Naive thymus-derived CD4-positive, alpha-beta T cell (primary cell): Measurements from ENCODE around the gene MBNL2. TPM values are rescaled to one million over a fixed set of nuclear protein-coding genes. Genes with fewer than 3 reads are reported as not detected.

ENCODE experiments used
- ATAC-seq: fragments of 150-1000 bp; cut with Tn5 transposase; 2 replicates; pipeline ENCODE4 v1.10.0; 2021; ENCODE audit warnings: mild to moderate bottlenecking, moderate library complexity
- CTCF ChIA-PET: fragments of 350-600 bp; sonication (Branson Sonifier 250); formaldehyde crosslinking; loops from one replicate; lab custom pipeline; 2021; ENCODE audit warnings: antibody characterized with exemption; lab: Charles Lee
- POLR2A ChIA-PET: fragments of 350-600 bp; sonication (Branson Sonifier 250); formaldehyde crosslinking; loops from one replicate; lab custom pipeline; 2021; ENCODE audit warnings: antibody characterized with exemption, inconsistent platforms; lab: Charles Lee
- DNase-seq, 9 donors: peaks; one replicate each; pipeline versions ENCODE4 v3.0.0 to v3.0.0-alpha.2; 2020 to 2022; ENCODE audit warnings: mixed read lengths in 1 of 9
- H3K27ac ChIP-seq: one replicate; pipeline ENCODE4 v1.7.0; 2013; ENCODE audit warnings: mild to moderate bottlenecking, low read depth, low read length, moderate library complexity
- H3K27me3 ChIP-seq, 2 donors: one replicate each; pipeline ENCODE4 v1.7.0; 2013; ENCODE audit warnings: low read length in 2 of 2, mild to moderate bottlenecking in 2 of 2, moderate library complexity in 2 of 2; ENCODE audit not compliant: control insufficient read depth in 2 of 2, insufficient read depth in 2 of 2
- H3K36me3 ChIP-seq, 3 experiments: 1 replicate in 2 of 3; 2 replicates in 1 of 3; pipeline ENCODE4 v1.7.0; 2013; ENCODE audit warnings: low read length in 3 of 3, mild to moderate bottlenecking in 3 of 3, moderate library complexity in 1 of 3; ENCODE audit not compliant: insufficient read depth in 3 of 3, control insufficient read depth in 2 of 3
- H3K4me1 ChIP-seq, 2 donors: one replicate each; pipeline ENCODE4 v1.7.0; 2013; ENCODE audit warnings: low read length in 2 of 2, mild to moderate bottlenecking in 2 of 2, moderate library complexity in 1 of 2; ENCODE audit not compliant: control insufficient read depth in 2 of 2, insufficient read depth in 2 of 2
- H3K4me3 ChIP-seq: 2 replicates; pipeline ENCODE4 v1.7.0; 2013; ENCODE audit warnings: mild to moderate bottlenecking, low read length
- H3K9me3 ChIP-seq, 3 experiments: 1 replicate in 2 of 3; 2 replicates in 1 of 3; pipeline ENCODE4 v1.7.0; 2013; ENCODE audit warnings: low read length in 3 of 3; ENCODE audit not compliant: control insufficient read depth in 2 of 3
- H3K27ac Mint-ChIP-seq, 9 donors: one replicate each; pipeline ENCODE4 v1.8.0; 2020 to 2022; ENCODE audit warnings: mixed read lengths in 9 of 9, mild to moderate bottlenecking in 8 of 9, moderate library complexity in 5 of 9, inconsistent platforms in 2 of 9
- H3K27me3 Mint-ChIP-seq, 5 donors: one replicate each; pipeline ENCODE4 v1.8.0; 2021 to 2022; ENCODE audit warnings: mixed read lengths in 5 of 5, mild to moderate bottlenecking in 1 of 5
- H3K36me3 Mint-ChIP-seq, 5 donors: one replicate each; pipeline ENCODE4 v1.8.0; 2020 to 2022; ENCODE audit warnings: mixed read lengths in 5 of 5, mild to moderate bottlenecking in 3 of 5, inconsistent platforms in 1 of 5
- H3K4me1 Mint-ChIP-seq, 7 donors: one replicate each; pipeline ENCODE4 v1.8.0; 2020 to 2022; ENCODE audit warnings: mixed read lengths in 7 of 7, mild to moderate bottlenecking in 3 of 7, inconsistent platforms in 1 of 7
- H3K4me3 Mint-ChIP-seq, 10 donors: one replicate each; pipeline ENCODE4 v1.8.0; 2020 to 2022; ENCODE audit warnings: mild to moderate bottlenecking in 10 of 10, mixed read lengths in 10 of 10, moderate library complexity in 6 of 10, inconsistent platforms in 2 of 10
- H3K9me3 Mint-ChIP-seq, 11 donors: one replicate each; pipeline ENCODE4 v1.8.0; 2020 to 2022; ENCODE audit warnings: mixed read lengths in 11 of 11, mild to moderate bottlenecking in 4 of 11, inconsistent platforms in 1 of 11, moderate library complexity in 1 of 11
- intact Hi-C, 2 donors: fragments of 100-400 bp; cut with micrococcal nuclease; formaldehyde crosslinking; loops; one replicate each; pipeline ENCODE4 v1.15.1; 2023
- polyA plus RNA-seq, 2 donors: library from polyadenylated mRNA; unstranded; fragments of 300-500 nt; fragmentation: Illumina TruSeq; gene quantifications; one replicate each; pipeline ENCODE4 v1.2.3, GENCODE V29; 2021
- total RNA-seq, 6 experiments: library from RNA in 5 of 6; stranded (reverse) in 5 of 6; gene quantifications; 1 replicate in 5 of 6; 2 replicates in 1 of 6; pipeline ENCODE4 v1.2.3 and lab custom pipeline; 2021 to 2026

The MBNL2 gene
- total and polyA plus RNA-seq, 7 experiments from 2014 or later = 13.4 to 28.6 (median 23.3) TPM

DNA sequence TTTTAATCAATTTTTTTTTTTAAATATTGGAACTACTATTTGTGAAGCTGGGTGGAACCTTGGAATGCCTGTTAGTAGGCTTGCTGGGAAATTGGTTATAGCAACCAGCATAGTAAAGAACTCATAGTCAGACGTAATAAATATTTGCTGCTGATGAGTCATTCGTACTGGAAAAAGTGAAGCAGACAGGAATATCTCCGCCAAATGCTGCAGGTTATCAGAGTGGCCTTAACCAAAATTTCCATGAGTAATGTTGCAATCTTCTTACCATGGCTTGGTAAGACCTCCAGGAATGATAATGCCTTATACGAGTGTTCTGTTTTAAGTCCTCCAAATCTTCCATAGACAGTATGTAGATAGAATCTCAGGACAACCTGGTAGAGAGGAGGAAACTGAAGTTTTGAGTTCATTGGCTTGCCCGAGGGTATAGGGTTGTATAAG, 34.2 kb downstream of the MBNL2 start:
- Histone ChIP-seq H3K27me3 (no peaks in the 10 kb centered on the region), H3K4me3 (no peak overlapping the region), H3K4me1 (peaks cover 0 to 19% of the 10 kb centered on the region in 2 donors), H3K9me3 (no peaks in the 10 kb centered on the region), H3K36me3 (no peaks in the 10 kb centered on the region), H3K27ac (no peak overlapping the region)
- H3K27me3 Mint-ChIP-seq = no peaks in the 10 kb centered on the region
- H3K4me3 Mint-ChIP-seq = peak overlapping the region in 1 of 10 donors; percentile 5
- peaks cover 0 to 4% (median 0%) of the 10 kb centered on the region in 11 donors for H3K9me3 Mint-ChIP-seq
- POLR2A ChIA-PET = no interaction called here
- H3K27ac Mint-ChIP-seq = peak overlapping the region in 2 of 9 donors; percentile 16 to 19
- intact Hi-C loops = loop anchor here (1.0 to 5.0 kb wide), 2 partner anchors 17 to 36 kb away; no protein-coding TSS in a partner anchor
- CTCF ChIA-PET = no interaction called here
- peaks cover 33 to 56% (median 52%) of the 10 kb centered on the region in 7 donors for H3K4me1 Mint-ChIP-seq
- H3K36me3 Mint-ChIP-seq = peaks cover 5 to 48% (median 24%) of the 10 kb centered on the region in 5 donors
- DNase-seq (no peak), ATAC-seq (no peak)

DNA sequence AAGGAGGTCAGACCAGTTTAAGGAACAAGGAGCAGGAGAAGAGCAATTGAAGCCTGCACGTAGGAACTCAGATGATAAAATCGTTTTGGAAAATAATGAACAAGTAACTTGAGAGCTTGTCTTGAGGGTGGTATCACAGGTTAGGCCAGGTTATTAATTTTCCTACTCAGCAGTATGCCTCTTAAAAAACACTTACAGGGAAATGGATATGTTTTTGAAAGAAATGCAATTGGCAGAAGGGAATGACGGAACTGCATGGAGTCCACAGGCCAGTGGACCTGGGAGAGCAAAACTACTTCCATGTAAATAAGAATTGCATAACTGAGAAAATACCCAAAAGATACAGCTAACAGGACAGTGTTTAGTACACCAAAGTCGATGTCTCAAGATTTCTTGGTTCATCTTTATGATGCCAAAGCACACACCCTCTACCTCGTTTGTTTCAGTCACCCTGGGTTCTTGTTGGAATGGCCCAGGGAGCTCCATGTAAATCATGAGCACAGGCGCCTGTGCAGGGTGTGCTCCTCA, 35.2 kb downstream of the MBNL2 start:
- Mint-ChIP-seq H3K27me3 (no peaks in the 10 kb centered on the region), H3K4me1 (peaks cover 42 to 65% (median 61%) of the 10 kb centered on the region in 7 donors), H3K9me3 (peaks cover 0 to 4% (median 0%) of the 10 kb centered on the region in 11 donors), H3K4me3 (peak overlapping the region in 1 of 10 donors; percentile 57), H3K27ac (peak overlapping the region in 3 of 9 donors; percentile 3 to 86 (median 16)), H3K36me3 (peaks cover 11 to 51% (median 27%) of the 10 kb centered on the region in 5 donors)
- H3K27ac ChIP-seq = no peak overlapping the region
- peaks cover 0 to 25% of the 10 kb centered on the region in 2 donors for H3K4me1 ChIP-seq
- no peaks in the 10 kb centered on the region for H3K36me3 ChIP-seq
- H3K9me3 ChIP-seq = no peaks in the 10 kb centered on the region
- intact Hi-C loops = loop anchor here in 1 of 2 donors (5.0 kb wide), 1 partner anchor 35 kb away; no protein-coding TSS in a partner anchor
- H3K27me3 ChIP-seq = no peaks in the 10 kb centered on the region
- ChIA-PET POLR2A (no interaction called here), CTCF (no interaction called here)
- no peak overlapping the region for H3K4me3 ChIP-seq
- ATAC-seq = no peak
- DNase-seq = no peak

DNA sequence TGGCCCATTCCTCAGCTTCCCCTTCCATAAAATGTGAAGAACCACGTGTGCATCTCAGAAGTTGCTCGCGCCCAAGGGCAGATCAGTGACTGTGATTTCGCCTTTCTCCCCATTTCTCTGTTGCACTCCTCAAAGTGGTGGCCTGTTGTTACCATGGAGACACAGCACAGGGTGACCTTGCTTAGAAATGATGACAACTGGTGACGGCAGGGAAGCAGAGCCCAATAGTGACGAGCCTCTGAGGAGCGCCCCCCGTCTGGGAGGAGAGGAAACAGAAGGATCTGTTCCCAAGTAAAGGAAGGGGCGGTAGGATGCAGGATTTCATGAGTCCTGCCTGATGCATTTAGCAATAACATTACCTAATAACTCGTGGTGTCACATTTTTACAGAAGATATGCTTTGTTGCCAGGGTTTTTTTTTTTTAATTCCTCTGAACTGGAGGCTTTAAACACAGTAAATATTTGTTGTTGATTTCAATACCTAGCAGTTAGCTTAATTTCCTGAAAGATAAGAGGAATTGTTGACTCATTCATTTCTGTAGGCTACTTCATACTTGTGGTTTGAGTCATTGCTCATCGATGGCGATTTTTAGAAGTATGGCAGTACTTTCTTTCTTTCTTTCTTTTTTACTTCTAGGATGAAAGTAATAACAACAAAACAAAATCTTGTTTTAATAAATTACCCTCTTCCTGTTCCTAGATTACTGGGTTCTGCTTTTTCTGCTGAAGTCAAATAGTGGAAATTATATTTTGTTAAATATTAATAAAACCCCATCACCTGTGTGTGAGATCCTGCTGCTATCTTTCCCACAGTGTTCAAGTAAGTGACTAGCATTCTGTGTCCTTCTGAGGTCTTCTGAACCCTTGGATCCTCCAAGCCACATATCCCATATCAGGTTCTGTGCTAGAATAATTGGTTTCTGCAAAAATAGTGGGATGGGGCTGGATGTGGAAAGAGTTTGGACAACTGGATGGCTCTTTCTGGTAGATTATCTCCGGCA, 36.0 kb downstream of the MBNL2 start:
- Mint-ChIP-seq H3K27ac (peak overlapping the region in 2 of 9 donors; percentile 43 to 86), H3K27me3 (no peaks in the 10 kb centered on the region), H3K4me3 (peak overlapping the region in 2 of 10 donors; percentile 31 to 57), H3K9me3 (peaks cover 0 to 4% (median 0%) of the 10 kb centered on the region in 11 donors), H3K36me3 (peaks cover 13 to 54% (median 29%) of the 10 kb centered on the region in 5 donors), H3K4me1 (peaks cover 48 to 72% (median 67%) of the 10 kb centered on the region in 7 donors)
- CTCF ChIA-PET = no interaction called here
- H3K4me3 ChIP-seq = no peak overlapping the region
- H3K36me3 ChIP-seq = no peaks in the 10 kb centered on the region
- POLR2A ChIA-PET = no interaction called here
- H3K4me1 ChIP-seq = peaks cover 0 to 25% of the 10 kb centered on the region in 2 donors
- no peak overlapping the region for H3K27ac ChIP-seq
- intact Hi-C loops = loop anchor here in 1 of 2 donors (1.0 to 5.0 kb wide), 3 partner anchors 31 to 35 kb away; partner anchors contain the start of gene MBNL2
- ATAC-seq (peak; percentile 43), DNase-seq (no peak)
- no peaks in the 10 kb centered on the region for H3K9me3 ChIP-seq
- no peaks in the 10 kb centered on the region for H3K27me3 ChIP-seq

DNA sequence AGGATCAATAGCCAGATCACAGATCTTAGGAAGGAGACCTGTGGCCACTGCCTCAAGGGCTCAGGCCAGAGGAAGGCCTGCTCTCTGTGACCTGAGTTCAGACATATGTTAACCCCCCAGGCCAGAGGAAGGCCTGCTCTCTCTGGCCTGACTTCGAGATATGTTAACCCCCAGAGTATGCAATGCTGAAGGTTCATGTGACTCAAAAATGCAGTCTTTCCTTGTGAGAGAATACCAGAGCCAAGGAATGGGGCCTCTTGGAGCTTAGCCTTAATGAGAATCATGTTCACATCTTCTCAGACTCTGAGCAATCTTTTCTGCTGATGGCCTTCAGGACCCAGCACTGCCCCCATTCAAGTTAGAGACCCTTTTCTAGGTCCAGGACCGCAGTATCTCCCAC, 36.7 kb downstream of the MBNL2 start:
- peak overlapping the region in 2 of 10 donors; percentile 22 to 31 for H3K4me3 Mint-ChIP-seq
- no peak for ATAC-seq
- H3K27ac Mint-ChIP-seq = peak overlapping the region in 1 of 9 donors; percentile 53

DNA sequence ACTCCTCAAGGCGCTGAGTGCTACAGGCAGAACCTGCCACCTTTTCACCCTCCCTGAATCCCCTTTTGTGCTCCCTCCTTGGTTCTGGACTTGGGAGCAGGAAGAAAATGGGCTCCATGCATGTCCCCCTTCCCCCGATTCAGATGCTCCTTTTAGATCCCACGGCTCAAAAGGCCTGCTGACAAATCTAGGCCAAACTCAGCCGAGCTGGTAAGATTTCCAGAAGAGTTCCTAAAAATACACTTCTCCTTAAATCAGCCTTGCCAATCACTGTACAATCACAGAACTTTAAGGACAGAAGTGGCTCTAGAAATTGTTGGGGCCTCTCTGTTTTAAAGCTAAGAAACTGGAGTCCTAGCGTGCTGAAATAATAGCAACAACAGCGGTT, 37.3 kb downstream of the MBNL2 start:
- DNase-seq (no peak), ATAC-seq (no peak)
- H3K27me3 Mint-ChIP-seq = no peaks in the 10 kb centered on the region
- peaks cover 0 to 25% of the 10 kb centered on the region in 2 donors for H3K4me1 ChIP-seq
- H3K9me3 ChIP-seq = no peaks in the 10 kb centered on the region
- H3K36me3 ChIP-seq = no peaks in the 10 kb centered on the region
- H3K27ac ChIP-seq = no peak overlapping the region
- intact Hi-C loops = loop anchor here in 1 of 2 donors (2.0 to 5.0 kb wide), 2 partner anchors 33 to 37 kb away; partner anchors contain the start of gene MBNL2
- peaks cover 15 to 58% (median 31%) of the 10 kb centered on the region in 5 donors for H3K36me3 Mint-ChIP-seq
- H3K4me1 Mint-ChIP-seq = peaks cover 50 to 75% (median 68%) of the 10 kb centered on the region in 7 donors
- H3K9me3 Mint-ChIP-seq = peaks cover 0 to 4% (median 0%) of the 10 kb centered on the region in 11 donors
- no peak overlapping the region for H3K4me3 ChIP-seq
- no peak overlapping the region for H3K4me3 Mint-ChIP-seq
- H3K27ac Mint-ChIP-seq = peak overlapping the region in 1 of 9 donors; percentile 50
- H3K27me3 ChIP-seq = no peaks in the 10 kb centered on the region
- ChIA-PET CTCF (no interaction called here), POLR2A (interaction anchor here (0.8 kb wide), 1 partner anchor 147 kb away, joined by 3 read pairs; no protein-coding TSS in a partner anchor)

More for the DNA sequence above, 36.7 kb downstream of the MBNL2 start:
- peaks cover 0 to 25% of the 10 kb centered on the region in 2 donors for H3K4me1 ChIP-seq
- no peak overlapping the region for H3K4me3 ChIP-seq
- CTCF ChIA-PET = no interaction called here
- POLR2A ChIA-PET = no interaction called here
- no peak overlapping the region for H3K27ac ChIP-seq
- DNase-seq = no peak
- H3K27me3 ChIP-seq = no peaks in the 10 kb centered on the region
- intact Hi-C loops = loop anchor here in 1 of 2 donors (1.0 to 5.0 kb wide), 3 partner anchors 32 to 36 kb away; partner anchors contain the start of gene MBNL2
- no peaks in the 10 kb centered on the region for H3K9me3 ChIP-seq
- peaks cover 50 to 74% (median 68%) of the 10 kb centered on the region in 7 donors for H3K4me1 Mint-ChIP-seq
- no peaks in the 10 kb centered on the region for H3K36me3 ChIP-seq
- peaks cover 0 to 4% (median 0%) of the 10 kb centered on the region in 11 donors for H3K9me3 Mint-ChIP-seq
- no peaks in the 10 kb centered on the region for H3K27me3 Mint-ChIP-seq
- peaks cover 15 to 57% (median 31%) of the 10 kb centered on the region in 5 donors for H3K36me3 Mint-ChIP-seq
